Jurkat, Clone E6-1 (cell line): ENCODE results near the gene DCBLD1.
"Not testable (repeated sequence)": the region's sequence is repeated elsewhere in the genome, so short reads cannot be mapped to it uniquely, and the experiment has no call there.

Source experiments
- DNase-seq: peaks from one replicate; pipeline ENCODE4 v3.0.0-alpha.2; 2011; ENCODE audit warnings: low read depth, low spot score
- H3K4me3 ChIP-seq: 2 replicates; pipeline ENCODE4 v1.5.1; 2011; ENCODE audit warnings: mild to moderate bottlenecking, low read length, control low read depth, moderate library complexity

DCBLD1 gene

GRCh38 chr6:117517995-117518394 lies 35.5 kb downstream of the DCBLD1 start:
- DNase-seq, result not testable (repeated sequence)

GRCh38 chr6:117518870-117519269 lies 36.4 kb downstream of the DCBLD1 start:
- no peak overlapping the region for H3K4me3 ChIP-seq

More at GRCh38 chr6:117517995-117518394, 35.5 kb downstream of the DCBLD1 start:
- not testable (repeated sequence) for H3K4me3 ChIP-seq

GRCh38 chr6:117520603-117521395 lies 38.3 kb downstream of the DCBLD1 start:
- no peak overlapping the region for H3K4me3 ChIP-seq
- no peak for DNase-seq

More at GRCh38 chr6:117518870-117519269, 36.4 kb downstream of the DCBLD1 start:
- no peak for DNase-seq

GRCh38 chr6:117521791-117522502 lies 39.5 kb downstream of the DCBLD1 start:
- no peak for DNase-seq
- H3K4me3 ChIP-seq, result no peak overlapping the region

GRCh38 chr6:117525607-117526006 lies 43.1 kb downstream of the DCBLD1 start:
- DNase-seq, result no peak

GRCh38 chr6:117530467-117531242 lies 48.2 kb downstream of the DCBLD1 start:
- no peak for DNase-seq
- no peak overlapping the region for H3K4me3 ChIP-seq

More at GRCh38 chr6:117525607-117526006, 43.1 kb downstream of the DCBLD1 start:
- H3K4me3 ChIP-seq, result no peak overlapping the region

GRCh38 chr6:117531346-117531745 lies 48.9 kb downstream of the DCBLD1 start:
- DNase-seq, result no peak

GRCh38 chr6:117531809-117532725 lies 49.6 kb downstream of the DCBLD1 start:
- DNase-seq, result no peak
- no peak overlapping the region for H3K4me3 ChIP-seq

More at GRCh38 chr6:117531346-117531745, 48.9 kb downstream of the DCBLD1 start:
- no peak overlapping the region for H3K4me3 ChIP-seq

GRCh38 chr6:117533775-117534174 lies 51.3 kb downstream of the DCBLD1 start:
- DNase-seq, result no peak
- H3K4me3 ChIP-seq, result no peak overlapping the region

GRCh38 chr6:117534974-117535373 lies 52.5 kb downstream of the DCBLD1 start:
- H3K4me3 ChIP-seq, result no peak overlapping the region
- DNase-seq, result no peak

- no peak overlapping the region for H3K4me3 ChIP-seq
- no peak for DNase-seq
Measured at GRCh38 chr6:117536317-117536716, 53.8 kb downstream of the DCBLD1 start.

- no peak for DNase-seq
Measured at GRCh38 chr6:117538615-117539014, 56.1 kb downstream of the DCBLD1 start.

GRCh38 chr6:117540670-117541069 lies 58.2 kb downstream of the DCBLD1 start:
- DNase-seq, result no peak
- no peak overlapping the region for H3K4me3 ChIP-seq

More at GRCh38 chr6:117538615-117539014, 56.1 kb downstream of the DCBLD1 start:
- no peak overlapping the region for H3K4me3 ChIP-seq

- no peak for DNase-seq
- no peak overlapping the region for H3K4me3 ChIP-seq
Measured at GRCh38 chr6:117542493-117542892, 60.0 kb downstream of the DCBLD1 start.

- no peak overlapping the region for H3K4me3 ChIP-seq
- DNase-seq, result no peak
Measured at GRCh38 chr6:117544716-117545115, 62.2 kb downstream of the DCBLD1 start.

- no peak for DNase-seq
Measured at GRCh38 chr6:117545161-117545595, 62.7 kb downstream of the DCBLD1 start.

GRCh38 chr6:117546674-117547073 lies 64.2 kb downstream of the DCBLD1 start:
- no peak for DNase-seq
- H3K4me3 ChIP-seq, result no peak overlapping the region

More at GRCh38 chr6:117545161-117545595, 62.7 kb downstream of the DCBLD1 start:
- no peak overlapping the region for H3K4me3 ChIP-seq
